ENCODE results near the gene GPD1.

The GPD1 gene

DNA sequence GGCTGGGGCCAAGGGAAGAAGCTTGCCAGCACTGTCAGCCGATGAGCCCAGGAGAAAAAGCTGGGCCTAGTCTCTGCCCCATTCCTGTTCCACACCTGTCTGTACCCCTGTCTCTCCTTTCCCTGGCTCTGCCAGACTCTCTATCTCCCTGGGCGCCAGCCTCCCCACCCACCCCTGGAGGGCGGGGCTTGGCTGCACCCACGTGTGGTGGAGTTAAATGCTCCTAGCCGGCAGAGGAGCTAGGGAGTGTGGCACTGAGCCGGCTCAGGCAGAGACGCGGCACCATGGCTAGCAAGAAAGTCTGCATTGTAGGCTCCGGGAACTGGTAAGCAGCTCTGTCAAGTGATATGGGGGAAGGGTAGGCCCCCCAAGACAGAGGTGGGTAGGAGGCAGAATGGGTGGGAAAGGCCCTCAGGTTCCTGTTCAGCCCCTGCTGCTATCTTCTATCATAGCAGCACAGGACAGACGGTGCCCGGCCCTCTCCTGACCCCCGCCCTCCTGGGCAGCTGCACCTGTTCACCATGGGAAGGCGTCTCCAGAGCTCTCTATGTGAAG, at the start of gene GPD1:
Gene GPD1, plus strand, starts transcription at position 242 of the 555 bp plus-strand sequence. Its CDS starts 43 bp downstream, at position 285.
- no peak for DNase-seq

DNA sequence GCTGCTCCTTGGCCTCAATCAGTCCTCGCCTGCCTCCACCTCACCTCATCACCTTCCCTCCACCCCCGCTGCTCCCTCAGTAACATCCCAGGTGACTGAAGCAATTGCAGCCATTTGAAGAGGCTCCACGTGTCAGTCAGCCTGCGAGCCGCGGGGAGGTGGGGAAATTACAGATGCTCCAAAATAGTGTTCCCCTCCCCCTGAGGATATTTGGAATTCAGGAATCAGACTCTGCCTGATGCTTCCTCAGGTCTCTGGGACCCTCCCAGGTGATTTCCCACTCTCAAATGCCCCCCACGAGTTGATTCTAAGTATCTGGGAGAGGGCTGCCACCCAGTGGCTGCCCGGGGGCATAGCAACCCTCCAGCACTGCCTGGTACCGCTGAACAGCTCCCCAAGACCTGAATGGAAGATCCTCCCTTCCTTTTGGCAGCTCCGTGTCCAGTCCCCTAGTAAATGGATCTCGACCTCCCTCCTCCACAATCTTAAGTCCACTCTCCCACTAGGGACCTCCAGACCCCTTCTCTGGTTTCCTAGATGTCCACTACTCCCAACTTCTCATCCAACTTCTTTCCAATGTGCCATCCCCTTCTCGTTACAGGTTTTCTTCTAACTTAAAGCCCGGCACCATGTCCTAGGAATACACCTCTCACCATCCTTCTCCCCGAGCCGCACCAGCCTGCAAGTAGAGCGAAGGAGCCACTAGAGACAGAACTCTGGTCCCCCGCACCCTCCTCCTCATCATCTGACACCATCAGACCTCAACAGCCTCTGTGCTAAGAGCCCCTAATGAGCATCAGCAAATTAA, 47.8 kb upstream of the GPD1 start:
- DNase-seq = peak in 1 of 2 experiments; percentile 36

DNA sequence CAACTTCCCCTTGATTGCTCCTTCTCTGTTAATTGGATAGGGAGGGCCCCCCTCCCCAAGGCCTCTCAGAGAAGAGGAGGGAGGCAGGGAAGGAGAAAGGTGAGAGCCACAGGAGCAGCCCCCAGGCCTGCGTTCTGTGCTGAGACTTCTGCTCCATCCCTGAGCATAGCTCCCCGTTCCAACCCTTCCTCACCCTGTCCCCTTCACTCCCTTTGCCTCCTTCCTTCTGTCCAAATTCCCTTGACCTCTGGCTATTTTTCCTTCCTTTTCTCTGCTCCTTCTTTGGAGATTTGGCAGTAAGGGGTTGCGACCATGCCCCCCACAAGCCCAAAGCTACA, 47.2 kb upstream of the GPD1 start:
- DNase-seq = no peak

DNA sequence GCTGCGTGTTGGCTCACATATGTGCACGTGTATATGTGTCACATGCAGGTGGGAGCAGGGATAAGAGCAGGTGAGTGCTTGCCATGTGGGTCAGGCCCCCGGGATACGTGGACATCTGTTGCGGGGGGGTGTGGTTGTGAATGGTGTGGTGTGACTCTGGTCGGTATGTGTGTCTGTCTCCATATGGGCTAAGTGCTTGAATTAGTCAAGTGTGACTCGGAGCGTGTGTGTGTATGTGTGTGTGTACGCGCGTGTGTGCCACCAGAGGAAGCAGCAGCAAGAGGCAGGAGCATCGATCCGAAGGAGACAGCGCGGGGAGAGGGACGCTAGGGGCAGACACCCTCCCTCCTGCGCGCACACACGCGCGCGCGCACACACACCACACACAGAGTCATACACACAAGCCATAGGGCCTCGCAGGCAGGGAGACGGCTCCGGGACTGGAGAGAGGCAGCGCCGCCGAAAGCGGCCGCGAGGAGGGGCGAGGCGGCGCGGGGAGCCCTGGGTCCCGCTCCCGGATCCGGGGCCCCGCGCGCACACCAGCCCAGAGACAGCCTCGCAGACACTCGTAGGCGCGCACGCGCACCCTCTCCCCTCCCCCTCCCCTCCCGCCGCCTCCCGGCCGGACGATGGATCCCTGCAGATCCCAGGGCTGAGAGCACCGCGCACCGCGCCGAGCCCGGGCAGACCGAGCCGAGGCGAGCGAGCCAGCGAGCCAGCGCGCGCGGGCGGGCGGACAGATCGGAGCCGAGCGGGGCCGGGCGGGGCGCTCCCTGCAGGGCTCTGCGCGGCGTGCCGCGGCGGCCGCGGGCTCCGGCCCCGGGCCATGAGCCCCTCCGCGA, 46.6 kb upstream of the GPD1 start, which contains the start of gene ASIC1:
Gene ASIC1, plus strand, starts transcription at position 597 of the 842 bp plus-strand sequence. CDS start 1,171 bp downstream, outside the sequence.
- DNase-seq = peak in 1 of 2 experiments; percentile 33

DNA sequence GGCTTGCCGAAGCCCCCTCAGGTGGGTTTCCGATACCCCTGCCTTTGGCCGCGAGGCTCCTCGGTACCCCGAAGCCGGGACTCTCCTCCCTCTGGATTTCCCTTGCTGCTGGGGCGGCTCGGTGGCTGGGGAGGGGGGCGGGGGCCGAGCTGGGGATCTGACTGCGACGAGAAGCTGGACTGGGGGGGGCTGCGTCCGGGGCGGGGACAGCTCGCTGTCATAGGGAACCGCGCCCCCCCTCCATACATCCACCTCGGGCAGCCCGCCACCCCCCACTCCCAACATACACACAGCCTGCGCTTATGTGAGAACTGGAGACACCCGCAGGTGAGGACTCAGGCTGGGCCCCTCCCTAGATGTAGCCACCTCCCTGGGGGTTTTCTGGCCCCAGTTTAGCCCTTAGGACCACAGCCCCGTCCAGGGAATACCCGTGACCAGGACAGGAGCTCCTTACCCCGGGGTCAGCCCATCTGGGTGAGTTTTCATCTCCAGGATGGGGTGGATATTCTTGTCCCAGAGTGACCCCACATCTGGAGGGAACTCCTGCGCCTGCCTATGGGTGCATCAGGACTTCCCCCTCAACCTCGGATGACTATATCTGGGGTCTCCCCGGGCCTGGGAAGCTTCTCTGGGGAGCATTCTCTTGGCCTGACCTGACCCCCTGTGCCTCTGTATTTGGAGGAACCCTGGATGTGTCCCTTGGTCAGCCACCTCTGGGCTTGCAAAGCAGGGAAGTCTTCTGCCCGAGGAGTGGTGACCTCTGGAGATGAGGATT, 45.7 kb upstream of the GPD1 start:
- DNase-seq = no peak

DNA sequence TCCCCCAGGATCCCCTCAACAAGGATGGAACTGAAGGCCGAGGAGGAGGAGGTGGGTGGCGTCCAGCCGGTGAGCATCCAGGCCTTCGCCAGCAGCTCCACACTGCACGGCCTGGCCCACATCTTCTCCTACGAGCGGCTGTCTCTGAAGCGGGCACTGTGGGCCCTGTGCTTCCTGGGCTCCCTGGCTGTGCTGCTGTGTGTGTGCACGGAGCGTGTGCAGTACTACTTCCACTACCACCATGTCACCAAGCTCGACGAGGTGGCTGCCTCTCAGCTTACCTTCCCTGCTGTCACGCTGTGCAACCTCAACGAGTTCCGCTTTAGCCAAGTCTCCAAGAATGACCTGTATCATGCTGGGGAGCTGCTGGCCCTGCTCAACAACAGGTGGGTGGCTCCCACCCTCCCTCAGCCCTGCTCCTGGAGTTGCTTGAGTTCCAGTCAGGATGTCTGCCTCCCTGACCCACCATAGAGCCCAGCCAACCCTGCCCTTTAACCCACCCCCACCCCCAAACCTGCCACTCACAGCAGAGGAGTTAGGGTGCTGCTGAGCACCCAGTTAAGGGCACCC, 45.0 kb upstream of the GPD1 start:
- no peak for DNase-seq

DNA sequence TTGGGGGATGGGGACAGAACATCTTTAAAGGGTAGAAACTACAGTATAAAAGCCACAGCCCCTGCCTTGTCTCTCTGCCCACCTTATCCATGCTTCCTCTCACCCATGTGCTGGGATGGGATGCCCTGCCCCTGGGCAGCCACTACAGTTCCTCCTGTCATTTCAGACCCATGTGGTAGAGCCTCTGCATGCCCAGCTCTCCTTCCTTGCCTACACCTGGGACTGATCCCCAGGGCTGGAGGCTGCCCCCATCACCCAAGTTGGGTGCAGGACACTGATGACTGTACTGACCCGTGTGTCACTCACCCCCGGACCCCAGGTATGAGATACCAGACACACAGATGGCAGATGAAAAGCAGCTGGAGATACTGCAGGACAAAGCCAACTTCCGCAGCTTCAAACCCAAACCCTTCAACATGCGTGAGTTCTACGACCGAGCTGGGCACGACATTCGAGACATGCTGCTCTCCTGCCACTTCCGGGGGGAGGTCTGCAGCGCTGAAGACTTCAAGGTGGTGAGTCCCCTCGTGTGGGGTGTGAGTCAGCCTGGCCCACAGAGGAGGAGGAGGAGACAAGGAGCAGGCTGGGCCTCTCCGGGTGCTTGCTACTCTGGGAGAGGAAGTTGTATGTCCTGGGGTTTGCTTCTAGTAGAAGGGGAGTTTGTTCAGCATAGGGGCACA, 44.2 kb upstream of the GPD1 start:
- DNase-seq = no peak

DNA sequence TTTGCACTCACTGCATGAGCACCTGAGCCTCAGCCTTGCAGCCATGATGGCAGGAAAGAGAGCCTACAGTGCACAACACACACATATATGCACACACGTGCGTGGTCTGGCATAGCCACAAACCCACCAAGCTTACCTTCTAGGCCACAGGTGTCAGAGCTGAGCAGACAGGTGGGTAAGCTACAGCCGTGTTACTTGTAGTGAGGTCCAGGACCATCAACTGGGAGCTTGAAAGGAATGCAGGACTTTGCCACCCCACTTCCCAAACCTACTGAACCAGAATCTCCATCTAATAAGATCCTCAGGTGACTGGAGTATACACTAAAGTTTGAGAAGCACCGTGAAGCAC, 43.7 kb upstream of the GPD1 start:
- no peak for DNase-seq

DNA sequence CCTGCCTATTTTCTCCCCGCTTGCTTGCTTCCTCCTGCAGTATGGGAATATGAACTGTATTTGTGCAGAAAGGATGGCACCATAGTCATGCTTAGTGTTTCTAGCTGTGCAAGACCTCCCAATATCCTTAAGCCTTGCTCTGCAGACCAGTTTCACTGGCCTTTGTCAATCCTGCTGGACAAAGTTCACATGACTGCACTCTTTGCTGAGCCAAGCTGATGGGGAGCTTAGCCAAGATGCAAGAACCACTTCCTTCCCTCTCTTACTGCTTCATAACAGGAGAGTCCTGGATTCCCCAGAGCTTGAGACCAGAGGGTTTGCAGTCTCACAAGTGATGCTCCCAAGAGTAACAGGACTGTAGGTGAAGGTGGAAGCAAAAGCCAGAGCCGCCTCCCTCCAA, 42.6 kb upstream of the GPD1 start:
- no peak for DNase-seq

DNA sequence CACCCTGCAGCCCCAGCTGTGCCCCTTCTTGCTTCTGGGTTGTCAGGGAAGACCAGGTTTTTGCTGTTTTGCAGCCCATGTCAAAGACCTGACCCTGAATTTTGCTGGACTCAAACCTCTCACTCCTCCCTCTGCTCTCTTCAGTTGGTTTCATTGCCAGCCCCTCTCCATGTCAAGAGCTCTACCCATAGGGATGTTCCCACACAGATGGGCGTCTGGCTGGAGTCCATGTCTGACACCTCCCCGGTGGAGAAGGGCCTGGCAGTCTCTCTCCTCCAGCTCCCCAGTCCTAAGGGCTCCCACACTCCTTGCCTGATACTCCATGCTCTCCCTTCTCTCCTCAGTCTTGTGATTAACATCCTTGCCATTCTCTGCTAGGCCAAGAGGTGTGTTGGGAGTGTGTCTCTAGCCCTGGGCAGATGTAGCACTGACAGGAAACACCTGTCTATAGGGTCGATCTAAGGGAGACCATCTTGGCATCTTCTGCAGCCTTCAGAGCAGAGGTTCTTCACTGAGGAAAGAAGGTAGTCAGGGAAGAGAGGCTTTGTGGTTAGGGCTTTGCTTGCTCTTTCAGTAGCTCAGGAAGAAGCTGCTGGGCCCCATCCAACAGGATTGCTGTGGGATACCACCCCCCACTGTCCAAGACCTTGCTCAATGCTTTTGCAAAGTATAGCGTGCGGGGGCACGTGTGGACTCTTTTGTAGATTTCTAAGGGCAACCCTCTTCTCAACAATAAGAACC, 41.7 kb upstream of the GPD1 start:
- DNase-seq = no peak

DNA sequence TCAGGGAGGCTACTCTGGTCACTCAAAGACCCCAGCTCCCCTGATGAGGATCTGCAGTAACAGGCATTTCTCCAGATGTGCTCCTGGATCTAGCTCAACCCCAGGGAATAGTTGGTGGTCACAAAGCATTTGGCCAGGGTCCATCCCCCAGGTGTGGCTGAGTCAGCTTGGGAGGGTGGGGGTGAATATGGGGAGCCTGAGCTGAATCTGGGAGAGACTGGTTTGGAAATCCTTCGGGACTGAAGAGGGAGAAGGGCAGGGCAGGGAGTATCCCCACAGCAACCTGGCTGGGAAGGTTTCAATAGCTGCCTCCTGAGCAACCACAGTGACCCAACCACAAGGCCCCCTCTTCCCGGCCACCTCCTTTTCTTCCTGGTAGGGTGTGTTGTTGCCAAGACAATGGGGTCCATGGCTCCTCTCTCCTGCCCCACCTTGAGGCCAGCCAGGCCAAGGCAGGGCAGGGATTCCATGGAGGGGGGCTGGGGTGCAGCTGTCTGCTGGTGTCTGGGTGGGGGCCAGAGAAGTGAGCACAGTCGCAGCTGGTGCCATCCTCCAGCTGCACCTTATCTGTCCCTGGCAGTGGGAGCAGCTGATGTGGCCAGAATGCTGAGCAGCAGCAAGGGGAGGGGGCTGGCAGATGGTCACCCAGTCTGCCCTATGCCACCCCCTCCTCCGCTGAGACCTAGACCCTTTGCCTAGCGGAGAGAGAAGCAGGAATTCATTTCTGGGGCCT, 40.9 kb upstream of the GPD1 start:
- no peak for DNase-seq

DNA sequence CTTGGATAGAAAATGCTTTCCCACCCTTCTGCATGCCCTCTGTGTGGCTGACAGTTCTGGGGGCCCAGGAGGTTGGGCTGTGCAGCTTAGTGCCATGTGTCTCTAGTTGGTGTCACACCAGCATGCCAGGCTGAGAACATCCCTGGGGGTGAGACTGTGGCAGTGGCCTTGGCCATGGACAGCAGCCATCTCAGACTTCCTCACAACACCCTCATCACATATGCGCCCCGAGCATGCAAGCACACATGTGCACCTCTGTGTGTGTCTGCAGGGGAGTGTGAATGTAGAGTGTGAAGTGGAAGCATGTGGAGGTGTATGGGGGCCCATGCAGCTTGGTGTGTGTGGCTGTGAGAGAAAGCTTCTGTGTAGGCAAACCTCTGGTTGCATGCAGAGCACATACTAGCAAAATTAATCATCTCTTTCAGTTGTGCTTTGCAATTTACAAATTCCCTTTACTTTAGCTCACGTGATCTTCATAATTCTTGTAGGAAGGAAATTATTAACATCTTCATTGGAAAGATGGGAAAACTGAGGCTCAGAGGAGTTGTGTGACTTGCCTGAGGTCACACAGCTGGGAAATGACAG, 38.0 kb upstream of the GPD1 start:
- no peak for DNase-seq

DNA sequence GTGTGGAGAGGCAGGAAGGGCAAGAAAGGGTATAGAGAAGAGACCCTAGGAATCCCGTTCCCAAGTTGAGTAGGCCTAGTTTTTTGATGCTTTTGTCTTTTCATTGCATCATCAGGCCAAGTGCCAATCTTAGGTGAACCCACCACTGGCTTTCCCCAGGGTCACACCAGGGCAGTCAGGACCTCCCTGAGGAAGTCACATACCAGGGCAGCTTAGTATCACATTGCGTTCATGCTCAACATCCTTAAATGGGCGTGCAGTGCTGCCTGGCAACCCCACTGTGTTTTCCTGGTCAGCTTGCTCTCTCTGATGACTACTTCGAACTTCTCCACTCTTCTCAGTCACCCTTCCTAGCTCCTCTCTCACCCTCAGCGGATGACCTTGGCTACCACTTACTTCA, 37.4 kb upstream of the GPD1 start:
- DNase-seq = peak in 1 of 2 experiments; percentile 41

DNA sequence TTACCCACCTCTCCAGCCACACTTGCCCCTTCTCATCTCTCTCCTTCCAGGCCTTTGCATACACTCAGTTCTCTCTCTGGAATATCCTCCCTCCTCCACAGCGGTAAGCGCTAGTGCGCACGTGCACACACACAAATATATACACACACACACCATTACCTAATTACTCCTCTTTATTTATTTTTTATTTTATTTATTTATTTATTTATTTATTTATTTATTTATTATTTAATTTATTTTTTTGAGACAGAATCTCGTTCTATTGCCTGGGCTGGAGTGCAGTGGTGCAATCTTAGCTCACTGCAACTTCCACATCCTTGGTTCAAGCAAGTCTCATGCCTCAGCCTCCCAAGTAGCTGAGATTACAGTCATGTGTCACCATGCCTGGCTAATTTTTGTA, 34.7 kb upstream of the GPD1 start:
- DNase-seq = no peak

DNA sequence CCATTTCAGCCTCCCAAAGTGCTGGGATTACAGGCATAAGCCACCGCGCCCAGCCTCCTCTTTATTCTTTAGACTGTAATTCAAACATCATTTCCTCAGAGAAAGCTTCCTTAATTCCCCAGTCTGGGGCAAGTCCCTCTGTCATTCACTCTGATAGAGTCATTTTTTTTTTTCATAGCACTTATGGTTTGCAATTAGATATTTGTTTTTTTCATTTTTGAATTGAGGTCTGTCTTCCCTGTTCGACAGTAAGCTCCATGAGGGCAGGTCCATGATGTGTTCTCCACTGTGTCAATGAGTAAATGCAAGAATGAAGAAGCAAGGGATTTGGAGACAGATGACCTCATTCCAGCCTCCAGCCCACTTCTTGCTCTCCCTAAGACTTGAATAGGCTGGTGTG, 34.3 kb upstream of the GPD1 start:
- no peak for DNase-seq

DNA sequence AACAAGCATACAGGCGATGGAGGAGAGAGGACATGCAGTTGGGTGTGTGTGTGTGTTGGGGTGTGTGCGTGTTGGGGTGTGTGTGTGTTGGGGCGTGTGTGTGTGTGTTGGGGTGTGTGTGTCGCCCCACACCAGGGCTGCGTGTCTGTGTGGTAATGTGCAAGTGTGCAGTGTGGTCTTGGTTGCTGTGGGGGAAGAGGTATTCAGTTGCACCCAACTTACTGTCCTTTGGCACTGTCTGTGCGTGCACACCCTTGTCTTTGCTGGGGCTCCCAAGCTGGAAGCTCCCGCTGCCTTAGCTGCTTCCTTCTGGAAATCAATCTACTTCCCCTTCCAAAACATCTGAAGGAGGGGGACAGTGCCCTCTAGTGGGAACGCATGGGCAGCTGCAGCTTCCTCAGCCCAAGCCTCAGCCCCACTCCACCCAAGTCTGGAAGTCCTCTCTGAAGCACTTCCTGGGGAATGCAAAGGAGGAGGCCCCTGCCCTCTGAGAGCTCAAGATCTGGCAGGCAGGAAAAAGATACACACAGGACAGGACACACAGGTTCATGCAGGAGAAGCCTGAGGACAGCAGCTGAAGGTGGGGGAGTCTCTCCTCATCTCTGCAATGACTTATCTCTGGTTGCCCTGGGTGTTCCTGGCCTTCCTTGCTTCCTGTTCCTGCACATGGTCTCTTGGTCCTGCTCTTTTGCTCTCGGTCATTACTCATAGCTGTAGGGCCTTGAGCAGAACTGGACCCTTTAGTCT, 33.3 kb upstream of the GPD1 start:
- DNase-seq = peak in 1 of 2 experiments; percentile 65

DNA sequence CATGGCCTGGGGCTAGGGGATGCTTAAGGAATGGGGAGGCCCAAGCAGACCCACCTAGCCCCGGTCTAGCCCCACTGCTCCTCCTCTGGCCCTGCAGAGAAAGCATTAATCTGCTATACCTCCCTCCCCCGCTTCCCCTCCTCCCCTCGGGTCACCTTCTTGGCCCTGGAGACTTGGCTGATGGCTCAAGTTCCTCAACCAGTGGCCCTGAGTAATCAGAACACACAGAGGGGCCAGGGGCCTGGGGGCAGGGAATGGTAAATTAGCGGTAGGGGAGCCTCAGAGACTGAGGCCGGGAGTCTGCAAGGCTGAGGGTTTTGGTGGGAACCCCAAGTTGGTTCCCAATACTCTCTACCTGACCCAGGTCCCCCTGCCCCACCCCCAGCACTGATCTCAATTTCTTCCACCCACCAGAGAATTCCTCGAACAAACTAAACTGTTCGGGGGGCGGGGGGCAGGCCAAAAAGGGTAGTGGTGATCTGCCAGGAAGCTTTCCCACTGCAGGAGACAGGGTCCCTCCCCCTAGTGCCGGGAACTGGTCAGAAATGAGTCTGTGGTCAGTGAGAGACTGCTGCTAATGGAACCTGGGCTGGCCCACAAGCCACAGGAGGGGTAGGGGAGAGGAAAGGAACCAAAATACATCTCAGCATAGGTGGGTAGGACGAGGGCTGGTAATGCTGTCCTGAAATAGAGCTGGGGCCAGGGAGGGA, 31.5 kb upstream of the GPD1 start:
- no peak for DNase-seq

DNA sequence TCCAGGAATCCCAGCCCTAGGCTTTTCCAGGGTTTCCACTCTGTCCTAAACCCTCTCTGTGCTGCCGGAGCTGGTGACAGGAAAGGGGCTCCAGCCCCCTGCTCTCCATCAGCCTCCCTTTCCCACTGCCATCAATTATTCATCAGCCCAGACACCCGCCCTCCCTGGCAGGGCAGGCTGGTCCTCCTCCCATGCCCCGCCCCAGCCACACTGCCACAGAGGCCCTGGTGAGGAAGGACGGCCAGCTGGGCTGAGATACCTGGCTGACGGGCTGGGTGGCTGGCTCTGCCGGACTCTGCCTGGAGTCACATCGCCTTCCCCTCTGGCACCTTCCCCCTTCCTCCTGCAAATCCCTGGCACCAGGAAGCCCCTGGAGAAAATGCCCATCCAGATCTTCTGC, 30.6 kb upstream of the GPD1 start:
- no peak for DNase-seq

DNA sequence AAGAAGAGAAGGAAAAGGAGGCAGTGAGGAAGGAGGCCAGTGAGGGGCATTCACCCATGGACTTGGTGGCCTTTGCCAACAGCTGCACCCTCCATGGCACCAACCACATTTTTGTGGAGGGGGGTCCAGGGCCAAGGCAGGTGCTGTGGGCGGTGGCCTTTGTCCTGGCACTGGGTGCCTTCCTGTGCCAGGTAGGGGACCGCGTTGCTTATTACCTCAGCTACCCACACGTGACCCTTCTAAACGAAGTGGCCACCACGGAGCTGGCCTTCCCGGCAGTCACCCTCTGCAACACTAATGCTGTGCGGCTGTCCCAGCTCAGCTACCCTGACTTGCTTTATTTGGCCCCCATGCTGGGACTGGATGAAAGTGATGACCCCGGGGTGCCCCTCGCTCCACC, 30.1 kb upstream of the GPD1 start:
- no peak for DNase-seq

All from SW 1271 (cell line).